Measurements from ENCODE around the gene DUSP12. TPM values are rescaled to one million over a fixed set of nuclear protein-coding genes. Genes with fewer than 3 reads are reported as not detected.

DUSP12 gene
- total RNA-seq, 2 donors from 2014 or later = 26.2 to 28.9 TPM

DNA sequence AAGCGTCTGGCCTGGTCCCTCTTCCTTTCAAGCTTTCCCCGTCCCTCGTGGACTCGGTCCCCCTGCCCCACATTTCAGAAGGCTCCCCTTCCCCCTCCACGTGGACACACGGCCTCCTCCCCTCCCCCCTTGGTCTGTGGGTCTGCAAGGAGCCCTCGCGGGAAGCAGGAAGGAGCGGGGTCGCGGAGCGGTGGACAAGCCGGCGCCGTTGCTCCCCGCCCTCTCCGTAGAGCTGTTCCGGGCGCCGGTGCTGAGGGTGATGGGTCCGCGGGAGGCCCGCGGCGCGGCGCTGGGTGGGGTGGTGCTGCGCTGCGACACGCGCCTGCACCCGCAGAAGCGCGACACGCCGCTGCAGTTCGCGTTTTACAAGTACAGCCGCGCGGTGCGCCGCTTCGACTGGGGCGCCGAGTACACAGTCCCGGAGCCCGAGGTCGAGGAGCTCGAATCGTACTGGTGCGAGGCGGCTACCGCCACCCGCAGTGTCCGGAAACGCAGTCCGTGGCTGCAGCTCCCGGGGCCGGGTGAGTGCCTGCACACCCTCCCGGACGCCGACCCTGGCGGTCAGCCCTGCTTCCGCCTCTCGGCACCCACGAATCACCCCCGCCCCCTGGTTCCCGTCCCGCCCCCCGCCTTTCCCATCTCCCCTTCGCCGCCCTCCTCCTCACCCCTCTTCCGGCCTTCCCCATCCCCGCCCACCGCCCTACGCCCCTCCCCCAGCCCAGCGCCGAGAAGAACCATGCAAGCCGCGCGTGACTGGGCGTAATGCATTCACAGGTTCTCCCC, 22.9 kb upstream of the DUSP12 start:
- no peaks in the 10 kb centered on the region for H3K36me3 ChIP-seq (ENCODE audit: control insufficient read depth, insufficient read depth, low read length)
- H3K27me3 Mint-ChIP-seq (ENCODE audit: insufficient read depth) = peaks cover 86% of the 10 kb centered on the region
- TF ChIP-seq, protein P1, sequence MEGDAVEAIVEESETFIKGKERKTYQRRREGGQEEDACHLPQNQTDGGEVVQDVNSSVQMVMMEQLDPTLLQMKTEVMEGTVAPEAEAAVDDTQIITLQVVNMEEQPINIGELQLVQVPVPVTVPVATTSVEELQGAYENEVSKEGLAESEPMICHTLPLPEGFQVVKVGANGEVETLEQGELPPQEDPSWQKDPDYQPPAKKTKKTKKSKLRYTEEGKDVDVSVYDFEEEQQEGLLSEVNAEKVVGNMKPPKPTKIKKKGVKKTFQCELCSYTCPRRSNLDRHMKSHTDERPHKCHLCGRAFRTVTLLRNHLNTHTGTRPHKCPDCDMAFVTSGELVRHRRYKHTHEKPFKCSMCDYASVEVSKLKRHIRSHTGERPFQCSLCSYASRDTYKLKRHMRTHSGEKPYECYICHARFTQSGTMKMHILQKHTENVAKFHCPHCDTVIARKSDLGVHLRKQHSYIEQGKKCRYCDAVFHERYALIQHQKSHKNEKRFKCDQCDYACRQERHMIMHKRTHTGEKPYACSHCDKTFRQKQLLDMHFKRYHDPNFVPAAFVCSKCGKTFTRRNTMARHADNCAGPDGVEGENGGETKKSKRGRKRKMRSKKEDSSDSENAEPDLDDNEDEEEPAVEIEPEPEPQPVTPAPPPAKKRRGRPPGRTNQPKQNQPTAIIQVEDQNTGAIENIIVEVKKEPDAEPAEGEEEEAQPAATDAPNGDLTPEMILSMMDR (conservative IDR thresholded peaks at IDR 0.05) = no peak
- H3K27me3 ChIP-seq (ENCODE audit: control insufficient read depth, insufficient read depth, low read length, poor library complexity, severe bottlenecking) = peaks cover 76% of the 10 kb centered on the region
- no peaks in the 10 kb centered on the region for H3K9me3 ChIP-seq (ENCODE audit: control insufficient read depth, low read length)
- no peaks in the 10 kb centered on the region for H3K36me3 Mint-ChIP-seq (ENCODE audit: low read depth)
- H3K9me3 Mint-ChIP-seq = no peaks in the 10 kb centered on the region
- H3K9ac ChIP-seq (ENCODE audit: extremely low read depth, low read length, poor library complexity, severe bottlenecking) = peak overlapping the region; percentile 38
- peak overlapping the region; percentile 69 for H3K4me3 Mint-ChIP-seq
- peak overlapping the region; percentile 44 for H3K27ac Mint-ChIP-seq
- H3K4me3 ChIP-seq (ENCODE audit: low read length) = peak overlapping the region; percentile 87
- no peak overlapping the region for H3K27ac ChIP-seq (ENCODE audit: low read depth, low read length)
- WGBS, 2 experiments (ENCODE audit: insufficient coverage in 1 of 2, insufficient read length in 1 of 2) = 0% methylated on average over 13 to 78 of the region's 83 CpGs
- peaks cover 22% of the 10 kb centered on the region for H3K4me1 Mint-ChIP-seq
- peak; percentile 95 for DNase-seq
- H3K4me1 ChIP-seq (ENCODE audit: control insufficient read depth, insufficient read depth, low read length) = peaks cover 8% of the 10 kb centered on the region

DNA sequence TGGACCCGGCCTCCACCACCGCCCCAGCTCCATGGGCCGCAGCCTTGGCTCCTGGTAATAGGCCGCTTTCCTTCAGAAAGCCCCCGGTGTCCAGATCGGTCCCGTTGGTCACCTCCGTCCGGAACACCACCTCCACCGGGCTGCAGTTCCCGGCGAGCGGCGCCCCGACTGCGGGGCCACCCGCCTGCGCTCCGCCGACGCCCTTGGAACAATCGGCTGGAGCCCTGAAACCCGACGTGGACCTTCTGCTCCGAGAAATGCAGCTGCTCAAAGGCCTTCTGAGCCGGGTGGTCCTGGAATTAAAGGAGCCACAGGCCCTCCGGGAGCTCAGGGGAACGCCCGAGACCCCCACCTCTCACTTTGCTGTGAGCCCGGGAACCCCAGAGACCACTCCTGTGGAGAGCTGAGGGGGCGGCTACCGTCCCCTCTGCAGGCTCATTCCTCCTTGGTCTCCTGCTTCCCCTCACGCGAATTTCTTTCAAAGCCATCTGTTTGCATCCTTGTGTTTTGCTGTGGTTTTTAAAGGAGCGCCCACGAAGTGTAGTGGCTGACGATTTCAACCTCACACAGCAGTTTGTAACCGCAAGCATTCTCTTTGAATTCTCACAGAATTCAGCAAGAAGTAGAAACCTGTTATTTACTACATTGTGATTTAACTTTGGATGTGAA, 22.2 kb upstream of the DUSP12 start:
- Mint-ChIP-seq H3K4me1 (peaks cover 27% of the 10 kb centered on the region), H3K4me3 (peak overlapping the region; percentile 69), H3K9me3 (no peaks in the 10 kb centered on the region), H3K27me3 (ENCODE audit: insufficient read depth) (peaks cover 79% of the 10 kb centered on the region), H3K27ac (peak overlapping the region; percentile 13), H3K36me3 (ENCODE audit: low read depth) (no peaks in the 10 kb centered on the region)
- no peaks in the 10 kb centered on the region for H3K9me3 ChIP-seq (ENCODE audit: control insufficient read depth, low read length)
- no peak for DNase-seq
- H3K4me3 ChIP-seq (ENCODE audit: low read length) = peak overlapping the region; percentile 77
- peaks cover 12% of the 10 kb centered on the region for H3K4me1 ChIP-seq (ENCODE audit: control insufficient read depth, insufficient read depth, low read length)
- TF ChIP-seq, protein P1 (conservative IDR thresholded peaks at IDR 0.05) = no peak
- H3K27ac ChIP-seq (ENCODE audit: low read depth, low read length) = no peak overlapping the region
- H3K27me3 ChIP-seq (ENCODE audit: control insufficient read depth, insufficient read depth, low read length, poor library complexity, severe bottlenecking) = peaks cover 71% of the 10 kb centered on the region
- no peaks in the 10 kb centered on the region for H3K36me3 ChIP-seq (ENCODE audit: control insufficient read depth, insufficient read depth, low read length)
- 8 to 15% methylated on average over 9 to 38 of the region's 38 CpGs for WGBS, 2 experiments (ENCODE audit: insufficient coverage in 1 of 2, insufficient read length in 1 of 2)
- H3K9ac ChIP-seq (ENCODE audit: extremely low read depth, low read length, poor library complexity, severe bottlenecking) = peak overlapping the region; percentile 8

DNA sequence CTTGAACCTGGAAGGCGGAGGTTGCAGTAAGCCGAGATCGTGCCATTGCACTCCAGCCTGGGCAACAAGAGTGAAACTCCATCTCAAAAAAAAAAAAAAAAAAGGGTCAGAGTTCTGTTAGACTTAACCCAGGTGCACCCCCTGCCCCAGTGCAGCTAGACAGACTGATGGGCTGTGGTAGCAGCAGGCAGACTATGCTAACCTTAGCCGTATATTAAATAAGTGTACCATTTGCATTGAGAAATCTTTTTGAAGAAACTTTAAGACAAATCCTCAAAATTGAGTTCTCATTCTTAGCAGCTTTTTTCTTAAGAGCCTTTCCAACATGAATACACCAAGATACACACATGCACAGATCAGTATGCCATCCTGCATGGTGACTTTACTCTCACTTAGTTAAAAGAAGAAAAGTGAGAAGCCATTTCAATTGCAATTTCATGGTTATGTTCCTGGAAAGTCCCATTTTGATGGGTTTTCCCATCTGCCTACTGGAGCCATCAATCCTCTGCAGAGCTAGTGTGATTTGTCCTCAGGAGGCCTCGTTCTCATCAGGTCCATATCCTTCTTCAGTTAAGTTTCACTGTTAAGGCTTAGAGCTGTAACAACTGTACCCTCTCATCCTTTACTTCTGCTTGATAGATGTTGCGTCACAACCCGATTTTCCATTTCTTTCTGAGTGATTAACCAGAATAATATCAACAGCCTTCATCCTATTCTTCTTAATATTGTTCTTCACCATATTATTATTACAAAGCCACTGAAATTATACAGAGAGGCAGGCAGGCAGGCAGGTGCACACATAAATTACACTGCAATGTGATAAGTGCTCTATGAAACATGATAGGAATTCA, 21.0 kb upstream of the DUSP12 start:
- Mint-ChIP-seq H3K36me3 (ENCODE audit: low read depth) (no peaks in the 10 kb centered on the region), H3K27me3 (ENCODE audit: insufficient read depth) (peaks cover 77% of the 10 kb centered on the region), H3K4me1 (peaks cover 33% of the 10 kb centered on the region), H3K27ac (no peak overlapping the region), H3K4me3 (peak overlapping the region; percentile 69), H3K9me3 (no peaks in the 10 kb centered on the region)
- H3K36me3 ChIP-seq (ENCODE audit: control insufficient read depth, insufficient read depth, low read length) = no peaks in the 10 kb centered on the region
- H3K4me3 ChIP-seq (ENCODE audit: low read length) = no peak overlapping the region
- H3K27ac ChIP-seq (ENCODE audit: low read depth, low read length) = no peak overlapping the region
- H3K27me3 ChIP-seq (ENCODE audit: control insufficient read depth, insufficient read depth, low read length, poor library complexity, severe bottlenecking) = peaks cover 68% of the 10 kb centered on the region
- DNase-seq = no peak
- H3K4me1 ChIP-seq (ENCODE audit: control insufficient read depth, insufficient read depth, low read length) = peaks cover 16% of the 10 kb centered on the region
- no peak overlapping the region for H3K9ac ChIP-seq (ENCODE audit: extremely low read depth, low read length, poor library complexity, severe bottlenecking)
- TF ChIP-seq, protein P1 (conservative IDR thresholded peaks at IDR 0.05) = no peak
- 60 to 79% methylated on average over 3 to 7 of the region's 7 CpGs for WGBS, 2 experiments (ENCODE audit: insufficient coverage in 1 of 2, insufficient read length in 1 of 2)
- no peaks in the 10 kb centered on the region for H3K9me3 ChIP-seq (ENCODE audit: control insufficient read depth, low read length)

Measured in endodermal cell (in vitro differentiated cells).